HG03575 (cell line): Measurements from ENCODE around the gene HSD3B7.

Experiments
- ATAC-seq: cut with Tn5 transposase; IDR thresholded peaks from one replicate; pipeline ENCODE4 v1.9.1; 2021; ENCODE audit not compliant: unreplicated experiment, insufficient number of reproducible peaks, low FRiP score; ENCODE audit errors: extremely low read depth

HSD3B7 gene

GRCh38 chr16:30996985-30997724 is 12.1 kb downstream of the HSD3B7 start:
- ATAC-seq = no peak

GRCh38 chr16:30997725-30998711 is 13.0 kb downstream of the HSD3B7 start:
- ATAC-seq = no peak

- no peak for ATAC-seq
Observed at GRCh38 chr16:30998852-30999761, 14.1 kb downstream of the HSD3B7 start.

GRCh38 chr16:31000671-31001382 is 15.8 kb downstream of the HSD3B7 start:
- no peak for ATAC-seq

GRCh38 chr16:31001507-31002249 is 16.7 kb downstream of the HSD3B7 start:
- ATAC-seq = no peak

- no peak for ATAC-seq
Observed at GRCh38 chr16:31002250-31002700, 17.3 kb downstream of the HSD3B7 start.

GRCh38 chr16:31002862-31003341 is 17.9 kb downstream of the HSD3B7 start:
- ATAC-seq = no peak

GRCh38 chr16:31003744-31004143 is 18.7 kb downstream of the HSD3B7 start:
- no peak for ATAC-seq

- ATAC-seq = no peak
Observed at GRCh38 chr16:31004658-31005057, 19.7 kb downstream of the HSD3B7 start.

GRCh38 chr16:31005350-31006085 is 20.5 kb downstream of the HSD3B7 start:
- ATAC-seq = no peak

- no peak for ATAC-seq
Observed at GRCh38 chr16:31006086-31006385, 21.0 kb downstream of the HSD3B7 start.

GRCh38 chr16:31006589-31006988 is 21.6 kb downstream of the HSD3B7 start:
- no peak for ATAC-seq

GRCh38 chr16:31007684-31008083 is 22.7 kb downstream of the HSD3B7 start:
- ATAC-seq = no peak

- ATAC-seq = no peak
Observed at GRCh38 chr16:31008149-31008548, 23.1 kb downstream of the HSD3B7 start.

GRCh38 chr16:31008551-31008950 is 23.5 kb downstream of the HSD3B7 start:
- no peak for ATAC-seq

- no peak for ATAC-seq
Observed at GRCh38 chr16:31009120-31009519, 24.1 kb downstream of the HSD3B7 start.

- no peak for ATAC-seq
Observed at GRCh38 chr16:31009894-31010584, 25.0 kb downstream of the HSD3B7 start.
